Lower leg skin (tissue), 3 donors: Measurements from ENCODE around the gene TADA3.

ENCODE experiments used
- CTCF ChIP-seq, 3 donors: fragments of 450-650 bp; IDR thresholded peaks; one replicate each; pipeline ENCODE4 v1.5.1; 2016; ENCODE audit warnings: antibody characterized with exemption in 3 of 3, mild to moderate bottlenecking in 3 of 3, moderate library complexity in 2 of 3
- POLR2A ChIP-seq, 2 donors: fragments of 450-650 bp; IDR thresholded peaks; one replicate each; pipeline ENCODE4 v1.6.1; 2016 to 2017; ENCODE audit warnings: antibody characterized with exemption in 2 of 2, mild to moderate bottlenecking in 1 of 2, moderate library complexity in 1 of 2

- no peak for TF ChIP-seq CTCF (IDR thresholded peaks at IDR 0.05)
- TF ChIP-seq POLR2A (IDR thresholded peaks at IDR 0.05): no peak
Measured at GRCh38 chr3:9744162-9744561, 48.1 kb downstream of the TADA3 start.
